OCI-M2 (cell line): ENCODE measurements around the gene CENPP.

Experiments used
- DNase-seq: peaks from one replicate; lab custom pipeline; 2025; ENCODE audit not compliant: unreplicated experiment; lab: John Stamatoyannopoulos, UW

Gene CENPP

GRCh38 chr9:92422611-92423338, 97.0 kb downstream of the CENPP start:
- no peak for DNase-seq

- DNase-seq, result no peak
Measured at GRCh38 chr9:92423612-92424011, 97.9 kb downstream of the CENPP start.

GRCh38 chr9:92424340-92424739, 98.6 kb downstream of the CENPP start, which contains the start of gene OMD:
Gene OMD, minus strand, starts transcription at chr9:92424471. Its CDS starts 6,913 bp downstream, at chr9:92417558.
- DNase-seq, result no peak

- no peak for DNase-seq
Measured at GRCh38 chr9:92425474-92425873, 99.7 kb downstream of the CENPP start.

GRCh38 chr9:92426501-92427145, 100.9 kb downstream of the CENPP start:
- no peak for DNase-seq

- DNase-seq, result no peak
Measured at GRCh38 chr9:92429836-92430235, 104.1 kb downstream of the CENPP start.

GRCh38 chr9:92432350-92432749, 106.6 kb downstream of the CENPP start:
- no peak for DNase-seq

- DNase-seq, result no peak
Measured at GRCh38 chr9:92432972-92433548, 107.3 kb downstream of the CENPP start.

GRCh38 chr9:92435263-92435662, 109.5 kb downstream of the CENPP start:
- no peak for DNase-seq

- no peak for DNase-seq
Measured at GRCh38 chr9:92438900-92439526, 113.3 kb downstream of the CENPP start.

GRCh38 chr9:92439921-92440750, 114.4 kb downstream of the CENPP start:
- no peak for DNase-seq

GRCh38 chr9:92440751-92441046, 114.9 kb downstream of the CENPP start:
- DNase-seq, result no peak

- DNase-seq, result no peak
Measured at GRCh38 chr9:92444841-92445240, 119.1 kb downstream of the CENPP start.

GRCh38 chr9:92446536-92446935, 120.8 kb downstream of the CENPP start:
- DNase-seq, result no peak

GRCh38 chr9:92455217-92455616, 129.5 kb downstream of the CENPP start:
- DNase-seq, result no peak

GRCh38 chr9:92457576-92457975, 131.8 kb downstream of the CENPP start:
- DNase-seq, result no peak

- DNase-seq, result no peak
Measured at GRCh38 chr9:92463387-92463786, 137.6 kb downstream of the CENPP start.

GRCh38 chr9:92463984-92464383, 138.2 kb downstream of the CENPP start:
- no peak for DNase-seq

GRCh38 chr9:92467041-92467440, 141.3 kb downstream of the CENPP start:
- DNase-seq, result no peak

- no peak for DNase-seq
Measured at GRCh38 chr9:92467511-92467910, 141.8 kb downstream of the CENPP start.

- no peak for DNase-seq
Measured at GRCh38 chr9:92468206-92468605, 142.5 kb downstream of the CENPP start.
